Caco-2 (cell line): ENCODE data around the gene CHSY3. TPM values are rescaled to one million over a fixed set of nuclear protein-coding genes. Genes with fewer than 3 reads are reported as not detected.

ENCODE experiments used
- BruUV-seq: library from RNA; stranded (reverse); fragments of 400-500 nt; replicated peaks from 2 replicates; lab custom pipeline; 2021; lab: Mats Ljungman, UMichigan
- CTCF ChIA-PET: fragments of 300-600 bp; sonication (Branson Sonifier 250); formaldehyde crosslinking; loops from one replicate; lab custom pipeline; 2022; ENCODE audit warnings: antibody characterized with exemption; lab: Charles Lee
- POLR2A ChIA-PET: fragments of 300-600 bp; sonication (Branson Sonifier 250); formaldehyde crosslinking; loops from one replicate; lab custom pipeline; 2022; ENCODE audit warnings: antibody characterized with exemption; lab: Charles Lee
- DNase-seq, 2 experiments: peaks; one replicate each; pipeline versions ENCODE4 v3.0.0 to v3.0.0-alpha.2; 2020 to 2022
- H3K27me3 ChIP-seq: replicated peaks from 2 replicates; pipeline ENCODE4 v1.6.0; 2011; ENCODE audit warnings: low read length; ENCODE audit not compliant: control insufficient read depth, insufficient read depth
- H3K36me3 ChIP-seq: 2 replicates; pipeline ENCODE4 v1.5.1; 2011; ENCODE audit warnings: low read length; ENCODE audit not compliant: control insufficient read depth, insufficient read depth
- H3K4me1 ChIP-seq: fragments of 250-450 bp; sonication (Bioruptor Pico); 2 replicates; pipeline ENCODE4 v1.5.1; 2020; ENCODE audit warnings: mild to moderate bottlenecking
- H3K4me3 ChIP-seq: 2 replicates; pipeline ENCODE4 v1.5.1; 2011; ENCODE audit warnings: low read depth, mild to moderate bottlenecking, control low read depth, low read length
- H3K9me3 ChIP-seq: fragments of 250-450 bp; sonication (Bioruptor Pico); 2 replicates; pipeline ENCODE4 v1.5.1; 2020; ENCODE audit warnings: mild to moderate bottlenecking, moderate library complexity
- H3K27ac Mint-ChIP-seq: one replicate; pipeline ENCODE4 v1.8.0; 2022; ENCODE audit warnings: mixed read lengths; ENCODE audit not compliant: unreplicated experiment
- H3K27me3 Mint-ChIP-seq: one replicate; pipeline ENCODE4 v1.8.0; 2022; ENCODE audit warnings: mixed read lengths; ENCODE audit not compliant: insufficient read depth, unreplicated experiment
- H3K36me3 Mint-ChIP-seq: one replicate; pipeline ENCODE4 v1.8.0; 2022; ENCODE audit warnings: mild to moderate bottlenecking, mixed read lengths; ENCODE audit not compliant: insufficient read depth, unreplicated experiment
- H3K4me1 Mint-ChIP-seq: one replicate; pipeline ENCODE4 v1.8.0; 2022; ENCODE audit warnings: low read depth, mixed read lengths; ENCODE audit not compliant: unreplicated experiment
- H3K4me3 Mint-ChIP-seq: one replicate; pipeline ENCODE4 v1.8.0; 2022; ENCODE audit warnings: mild to moderate bottlenecking, moderate library complexity, mixed read lengths; ENCODE audit not compliant: unreplicated experiment
- H3K9me3 Mint-ChIP-seq: one replicate; pipeline ENCODE4 v1.8.0; 2022; ENCODE audit warnings: mixed read lengths; ENCODE audit not compliant: unreplicated experiment
- CTCF ChIP-seq, 2 experiments: fragments of 200-600 bp in 1 of 2; IDR thresholded peaks; 1 replicate in 1 of 2; 2 replicates in 1 of 2; pipeline versions ENCODE4 v1.5.1 to v1.8.0; 2011 to 2022; ENCODE audit warnings: antibody characterized with exemption in 1 of 2, control low read depth in 1 of 2, inconsistent platforms in 1 of 2, low read depth in 1 of 2, low read length in 1 of 2, mild to moderate bottlenecking in 1 of 2, moderate library complexity in 1 of 2; ENCODE audit not compliant: insufficient read depth in 1 of 2, severe bottlenecking in 1 of 2, unreplicated experiment in 1 of 2
- intact Hi-C: fragments of 100-400 bp; cut with micrococcal nuclease; formaldehyde crosslinking; loops from one replicate; pipeline ENCODE4 v1.10.0; 2022; ENCODE audit not compliant: unreplicated experiment
- total RNA-seq: library from RNA; stranded (reverse); gene quantifications from 2 replicates; pipeline ENCODE4 v1.2.3, GENCODE V29; 2022

CHSY3 gene
- total RNA-seq, 1 experiment from 2014 or later = 0.32 TPM

- intact Hi-C loops = no loop called here
- peak in 1 of 2 experiments; percentile 6 for DNase-seq
- Mint-ChIP-seq H3K36me3 (no peaks in the 10 kb centered on the region), H3K27me3 (no peaks in the 10 kb centered on the region), H3K27ac (no peak overlapping the region), H3K9me3 (peaks cover 8% of the 10 kb centered on the region), H3K4me1 (no peaks in the 10 kb centered on the region), H3K4me3 (no peak overlapping the region)
- TF ChIP-seq CTCF (IDR thresholded peaks at IDR 0.05; ENCODE audit: insufficient read depth in 1 of 2, low read depth in 1 of 2, low read length in 1 of 2, severe bottlenecking in 1 of 2, unreplicated experiment in 1 of 2) = no peak
- ChIA-PET CTCF (no interaction called here), POLR2A (no interaction called here)
- no peaks in the 10 kb centered on the region for H3K9me3 ChIP-seq
- H3K36me3 ChIP-seq = no peaks in the 10 kb centered on the region
- H3K27me3 ChIP-seq = no peaks in the 10 kb centered on the region
- H3K4me1 ChIP-seq = no peaks in the 10 kb centered on the region
- no TSS peak for BruUV-seq
- H3K4me3 ChIP-seq = no peak overlapping the region
Measured at GRCh38 chr5:130158036-130158435, 253.8 kb downstream of the CHSY3 start.

- Histone ChIP-seq H3K4me3 (no peak overlapping the region), H3K4me1 (no peaks in the 10 kb centered on the region), H3K27me3 (no peaks in the 10 kb centered on the region), H3K9me3 (no peaks in the 10 kb centered on the region), H3K36me3 (no peaks in the 10 kb centered on the region)
- CTCF ChIA-PET = no interaction called here
- no peak for TF ChIP-seq CTCF (IDR thresholded peaks at IDR 0.05; ENCODE audit: insufficient read depth in 1 of 2, low read depth in 1 of 2, low read length in 1 of 2, severe bottlenecking in 1 of 2, unreplicated experiment in 1 of 2)
- BruUV-seq = no TSS peak
- Mint-ChIP-seq H3K9me3 (no peaks in the 10 kb centered on the region), H3K36me3 (no peaks in the 10 kb centered on the region), H3K27me3 (no peaks in the 10 kb centered on the region), H3K4me1 (no peaks in the 10 kb centered on the region), H3K4me3 (no peak overlapping the region), H3K27ac (no peak overlapping the region)
- POLR2A ChIA-PET = no interaction called here
- intact Hi-C loops = no loop called here
- DNase-seq = no peak
Measured at GRCh38 chr5:130159968-130160367, 255.7 kb downstream of the CHSY3 start.

- Histone ChIP-seq H3K27me3 (no peaks in the 10 kb centered on the region), H3K36me3 (no peaks in the 10 kb centered on the region), H3K4me3 (no peak overlapping the region), H3K4me1 (no peaks in the 10 kb centered on the region), H3K9me3 (no peaks in the 10 kb centered on the region)
- ChIA-PET CTCF (no interaction called here), POLR2A (no interaction called here)
- intact Hi-C loops = no loop called here
- BruUV-seq = no TSS peak
- no peak for TF ChIP-seq CTCF (IDR thresholded peaks at IDR 0.05; ENCODE audit: insufficient read depth in 1 of 2, low read depth in 1 of 2, low read length in 1 of 2, severe bottlenecking in 1 of 2, unreplicated experiment in 1 of 2)
- DNase-seq = no peak
- Mint-ChIP-seq H3K27ac (no peak overlapping the region), H3K4me1 (no peaks in the 10 kb centered on the region), H3K36me3 (no peaks in the 10 kb centered on the region), H3K9me3 (no peaks in the 10 kb centered on the region), H3K4me3 (no peak overlapping the region), H3K27me3 (no peaks in the 10 kb centered on the region)
Measured at GRCh38 chr5:130164966-130165365, 260.7 kb downstream of the CHSY3 start.
